B cell (primary cell): ENCODE measurements around the gene PLA2G6. TPM values are rescaled to one million over a fixed set of nuclear protein-coding genes. Genes with fewer than 3 reads are reported as not detected.
A peak's percentile ranks its signal among the peaks of the same experiment; 100 is the strongest.

Experiments
- ATAC-seq: fragments of 200-7000 bp; cut with Tn5 transposase; one replicate; pipeline ENCODE4 v1.10.0; 2021; ENCODE audit warnings: low read depth, mild to moderate bottlenecking, moderate number of reproducible peaks, moderate library complexity
- CTCF ChIA-PET: fragments of 350-600 bp; sonication (Branson Sonifier 250); formaldehyde crosslinking; loops from one replicate; lab custom pipeline; 2021; ENCODE audit warnings: antibody characterized with exemption, inconsistent platforms; lab: Charles Lee
- POLR2A ChIA-PET: fragments of 350-600 bp; sonication (Branson Sonifier 250); formaldehyde crosslinking; loops from one replicate; lab custom pipeline; 2021; ENCODE audit warnings: antibody characterized with exemption; lab: Charles Lee
- DNase-seq: peaks from one replicate; pipeline ENCODE4 v3.0.0; 2013
- H2AFZ ChIP-seq: 2 replicates; pipeline ENCODE4 v1.6.1; 2012; ENCODE audit warnings: mild to moderate bottlenecking, low read depth, low read length; ENCODE audit not compliant: insufficient read depth, poor library complexity, severe bottlenecking
- H3K27ac ChIP-seq, 2 donors: 1 replicate in 1 of 2; 2 replicates in 1 of 2; pipeline ENCODE4 v1.5.1; 2012 to 2013; ENCODE audit warnings: low read length in 2 of 2, mild to moderate bottlenecking in 2 of 2, moderate library complexity in 1 of 2
- H3K27me3 ChIP-seq, 4 experiments: fragments of 200-600 bp in 1 of 4; sonication (generic) in 1 of 4; replicated peaks in 1 of 4; 1 replicate in 2 of 4; 2 replicates in 2 of 4; pipeline versions ENCODE4 v1.6.1 to v1.7.0; 2013 to 2016; ENCODE audit warnings: low read length in 3 of 4, mild to moderate bottlenecking in 2 of 4, mixed read lengths in 1 of 4, moderate library complexity in 1 of 4; ENCODE audit not compliant: insufficient read depth in 4 of 4, control insufficient read depth in 3 of 4; ENCODE audit errors: control extremely low read depth in 1 of 4
- H3K36me3 ChIP-seq, 2 experiments: replicated peaks in 1 of 2; 1 replicate in 1 of 2; 2 replicates in 1 of 2; pipeline versions ENCODE4 v1.6.1 to v1.7.1; 2013; ENCODE audit warnings: low read length in 1 of 2; ENCODE audit not compliant: insufficient read depth in 2 of 2, control insufficient read depth in 1 of 2; ENCODE audit errors: control extremely low read depth in 1 of 2, extremely low read depth in 1 of 2
- H3K4me1 ChIP-seq, 2 donors: fragments of 200-600 bp in 1 of 2; sonication (generic) in 1 of 2; 1 replicate in 1 of 2; 2 replicates in 1 of 2; pipeline versions ENCODE4 v1.5.1 to v1.6.1; 2013 to 2017; ENCODE audit warnings: low read length in 2 of 2; ENCODE audit not compliant: control insufficient read depth in 2 of 2, insufficient read depth in 2 of 2
- H3K4me2 ChIP-seq: replicated peaks from 2 replicates; pipeline ENCODE3; 2012; ENCODE audit warnings: mild to moderate bottlenecking, low read depth, low read length; ENCODE audit not compliant: poor library complexity, severe bottlenecking
- H3K4me3 ChIP-seq, 5 experiments: fragments of 200-600 bp in 1 of 5; sonication (generic) in 1 of 5; 1 replicate in 3 of 5; 2 replicates in 2 of 5; pipeline versions ENCODE4 v1.5.1 to v1.7.0; 2011 to 2016; ENCODE audit warnings: low read length in 4 of 5, mild to moderate bottlenecking in 4 of 5, low read depth in 2 of 5, control low read depth in 1 of 5, moderate library complexity in 1 of 5; ENCODE audit not compliant: insufficient read depth in 1 of 5; ENCODE audit errors: control extremely low read depth in 1 of 5, extremely low read depth in 1 of 5
- H3K79me2 ChIP-seq: fragments of 200-600 bp; sonication (generic); one replicate; pipeline ENCODE4 v1.6.0; 2016; ENCODE audit warnings: low read length; ENCODE audit not compliant: control insufficient read depth, insufficient read depth
- H3K9ac ChIP-seq: fragments of 200-600 bp; sonication (generic); 2 replicates; pipeline ENCODE4 v1.6.1; 2017; ENCODE audit warnings: mild to moderate bottlenecking, low read length, moderate library complexity
- H3K9me3 ChIP-seq, 3 donors: one replicate each; pipeline versions ENCODE4 v1.6.1 to v1.7.1; 2013; ENCODE audit warnings: low read length in 2 of 3; ENCODE audit not compliant: control insufficient read depth in 2 of 3, insufficient read depth in 1 of 3; ENCODE audit errors: control extremely low read depth in 1 of 3
- H4K20me1 ChIP-seq: 2 replicates; pipeline ENCODE4 v1.6.0; 2012; ENCODE audit warnings: mild to moderate bottlenecking, low read length; ENCODE audit not compliant: insufficient read depth, control insufficient read depth, poor library complexity, severe bottlenecking
- H3K27ac Mint-ChIP-seq: one replicate; pipeline ENCODE4 v1.8.0; 2021; ENCODE audit warnings: mixed read lengths
- H3K27me3 Mint-ChIP-seq: one replicate; pipeline ENCODE4 v1.8.0; 2021; ENCODE audit warnings: mixed read lengths
- H3K4me1 Mint-ChIP-seq: one replicate; pipeline ENCODE4 v1.8.0; 2021; ENCODE audit warnings: mixed read lengths
- H3K4me3 Mint-ChIP-seq: one replicate; pipeline ENCODE4 v1.8.0; 2021; ENCODE audit warnings: mixed read lengths
- H3K9me3 Mint-ChIP-seq: one replicate; pipeline ENCODE4 v1.8.0; 2022; ENCODE audit warnings: mixed read lengths; ENCODE audit not compliant: insufficient read depth
- CTCF ChIP-seq: fragments of 200-600 bp; IDR thresholded peaks from one replicate; pipeline ENCODE4 v1.8.0; 2022; ENCODE audit warnings: antibody characterized with exemption, mild to moderate bottlenecking
- EZH2 ChIP-seq: IDR thresholded peaks from 2 replicates; pipeline ENCODE4 v1.6.1; 2012; ENCODE audit warnings: borderline replicate concordance, low read depth, mild to moderate bottlenecking, moderate library complexity, low read length; ENCODE audit not compliant: insufficient read depth, poor library complexity, severe bottlenecking
- WGBS: methylation state at CpG from one replicate; pipeline ENCODE4 v1.1.5; 2013; ENCODE audit warnings: missing lambda C conversion rate; ENCODE audit not compliant: insufficient coverage; 5-methylcytosine and 5-hydroxymethylcytosine counted together
- intact Hi-C: fragments of 100-400 bp; cut with micrococcal nuclease; formaldehyde crosslinking; loops from one replicate; pipeline ENCODE4 v1.10.0; 2022
- polyA plus RNA-seq: library from polyadenylated mRNA; depleted of rRNA; stranded (reverse); fragments of >200 nt; gene quantifications from 2 replicates; pipeline ENCODE4 v1.2.3, GENCODE V29; 2012
- total RNA-seq, 2 donors: library from RNA; stranded (reverse); fragments of 120-200 nt in 1 of 2; gene quantifications; 1 replicate in 1 of 2; 2 replicates in 1 of 2; pipeline versions ENCODE4 v1.2.3 to v1.2.4, GENCODE V29; 2013 to 2022

Gene PLA2G6
- total and polyA plus RNA-seq, 2 donors (not counting 1 experiment from before 2014, with no cell fraction given), result 125 to 148 TPM

- Mint-ChIP-seq H3K4me1 (peaks cover 19% of the 10 kb centered on the region), H3K4me3 (peak overlapping the region; percentile 53), H3K27me3 (no peaks in the 10 kb centered on the region), H3K27ac (peak overlapping the region; percentile 20), H3K9me3 (no peaks in the 10 kb centered on the region)
- intact Hi-C loops, result loop anchor here (2.0 kb wide), 1 partner anchor 137 kb away; no protein-coding TSS in a partner anchor
- Histone ChIP-seq H3K27ac (no peak overlapping the region), H2AFZ (no peak overlapping the region), H3K9me3 (peaks cover 0 to 6% (median 0%) of the 10 kb centered on the region in 3 donors), H4K20me1 (no peaks in the 10 kb centered on the region), H3K79me2 (no peaks in the 10 kb centered on the region), H3K27me3 (no peaks in the 10 kb centered on the region), H3K4me3 (peak overlapping the region in 1 of 5 experiments; percentile 51), H3K4me1 (peaks cover 5 to 18% of the 10 kb centered on the region in 2 donors), H3K9ac (no peak overlapping the region), H3K36me3 (no peaks in the 10 kb centered on the region), H3K4me2 (peak overlapping the region; percentile 77)
- no peak for DNase-seq
- ATAC-seq, result no peak
- no peak for TF ChIP-seq EZH2
- no peak for TF ChIP-seq CTCF
- POLR2A ChIA-PET, result no interaction called here
- CTCF ChIA-PET, result interaction anchor here (0.8 to 1.8 kb wide), 8 partner anchors 7 to 163 kb away, joined by 3 to 7 read pairs (median 3); partner anchors contain the start of genes MAFF and PLA2G6
- 92% methylated on average over 8 of the region's 11 CpGs for WGBS
Observed at GRCh38 chr22:38215156-38216038, 33.8 kb upstream of the PLA2G6 start.
